PC-3 (cell line): Measurements from ENCODE around the gene ADGRE1. TPM values are rescaled to one million over a fixed set of nuclear protein-coding genes. Genes with fewer than 3 reads are reported as not detected.

Source experiments
- ATAC-seq: fragments of 200-7000 bp; cut with Tn5 transposase; 2 replicates; pipeline ENCODE4 v1.9.1; 2020; ENCODE audit warnings: mild to moderate bottlenecking, moderate library complexity
- BruUV-seq: library from RNA; stranded (reverse); fragments of 400-500 nt; replicated peaks from 2 replicates; lab custom pipeline; 2021; lab: Mats Ljungman, UMichigan
- CTCF ChIA-PET: fragments of 300-600 bp; sonication (Branson Sonifier 250); formaldehyde crosslinking; loops from one replicate; lab custom pipeline; 2022; ENCODE audit warnings: antibody characterized with exemption; lab: Charles Lee
- POLR2A ChIA-PET: fragments of 300-600 bp; sonication (Branson Sonifier 250); formaldehyde crosslinking; loops from one replicate; lab custom pipeline; 2022; ENCODE audit warnings: antibody characterized with exemption; ENCODE audit not compliant: unreplicated experiment; lab: Charles Lee
- DNase-seq: peaks from one replicate; pipeline ENCODE4 v3.0.0-alpha.2; 2015
- H2AFZ ChIP-seq: fragments of 300-600 bp; sonication (generic); 2 replicates; pipeline ENCODE4 v1.6.0; 2016; ENCODE audit warnings: antibody characterized with exemption, low read length
- H3F3A ChIP-seq: fragments of 300-600 bp; sonication (generic); one replicate; pipeline ENCODE4 v1.6.0; 2017; ENCODE audit warnings: antibody characterized with exemption, low read length, control low read depth, mild to moderate bottlenecking; ENCODE audit not compliant: unreplicated experiment
- H3K27ac ChIP-seq: fragments of 300-600 bp; sonication (generic); 2 replicates; pipeline ENCODE4 v1.5.1; 2016; ENCODE audit warnings: mild to moderate bottlenecking, low read length
- H3K27me3 ChIP-seq: fragments of 300-600 bp; sonication (generic); 2 replicates; pipeline ENCODE4 v1.6.1; 2016; ENCODE audit warnings: low read length, mixed read lengths
- H3K36me3 ChIP-seq: fragments of 300-600 bp; sonication (generic); 2 replicates; pipeline ENCODE4 v1.6.1; 2016; ENCODE audit warnings: low read depth, mixed run types, low read length, mixed read lengths
- H3K4me1 ChIP-seq: fragments of 300-600 bp; sonication (generic); 2 replicates; pipeline ENCODE4 v1.5.1; 2016; ENCODE audit warnings: low read length; ENCODE audit not compliant: insufficient read depth
- H3K4me2 ChIP-seq: fragments of 300-600 bp; sonication (generic); 2 replicates; pipeline ENCODE4 v1.6.0; 2016; ENCODE audit warnings: low read length
- H3K4me3 ChIP-seq: fragments of 300-600 bp; sonication (generic); 2 replicates; pipeline ENCODE4 v1.5.1; 2016; ENCODE audit warnings: mild to moderate bottlenecking, low read length, mixed read lengths
- H3K79me2 ChIP-seq: fragments of 300-600 bp; sonication (generic); 2 replicates; pipeline ENCODE4 v1.6.1; 2017; ENCODE audit warnings: low read length, mixed read lengths
- H3K9ac ChIP-seq: fragments of 300-600 bp; sonication (generic); 2 replicates; pipeline ENCODE4 v1.6.0; 2016; ENCODE audit warnings: mild to moderate bottlenecking, low read length
- H3K9me2 ChIP-seq: fragments of 300-600 bp; sonication (generic); replicated peaks from 2 replicates; pipeline ENCODE4 v1.6.1; 2016; ENCODE audit warnings: mixed run types, low read length, mixed read lengths
- H3K9me3 ChIP-seq: fragments of 300-600 bp; sonication (generic); 2 replicates; pipeline ENCODE4 v1.6.1; 2016; ENCODE audit warnings: low read length, mixed read lengths
- H4K20me1 ChIP-seq: fragments of 300-600 bp; sonication (generic); 2 replicates; pipeline ENCODE4 v1.6.1; 2016; ENCODE audit warnings: low read length, mixed read lengths
- CTCF ChIP-seq: fragments of 300-600 bp; sonication (generic); conservative IDR thresholded peaks from 2 replicates; pipeline ENCODE4 v1.5.1; 2017; ENCODE audit warnings: antibody characterized with exemption, low read depth, mild to moderate bottlenecking, low read length
- EZH2 ChIP-seq: fragments of 300-600 bp; sonication (generic); IDR thresholded peaks from one replicate; pipeline ENCODE4 v1.6.1; 2017; ENCODE audit warnings: antibody characterized with exemption, mild to moderate bottlenecking, low read length; ENCODE audit not compliant: unreplicated experiment
- EZH2phosphoT487 ChIP-seq: fragments of 300-600 bp; sonication (generic); IDR thresholded peaks from 2 replicates; pipeline ENCODE4 v1.6.1; 2018; ENCODE audit warnings: mild to moderate bottlenecking, antibody characterized with exemption, low read length, borderline replicate concordance
- intact Hi-C: fragments of 100-400 bp; cut with micrococcal nuclease; formaldehyde crosslinking; loops from 2 replicates; pipeline ENCODE4 v1.9.0; 2023
- total RNA-seq: library from RNA; depleted of rRNA; stranded (reverse); fragments of >200 nt; gene quantifications from 2 replicates; pipeline ENCODE4 v1.2.3, GENCODE V29; 2014

The ADGRE1 gene
- total RNA-seq, 1 experiment from 2014 or later = not detected

GRCh38 chr19:6862673-6863078 is 24.7 kb upstream of the ADGRE1 start:
- no peak for TF ChIP-seq EZH2
- peak; percentile 98 for TF ChIP-seq CTCF
- no peak for TF ChIP-seq EZH2phosphoT487
- POLR2A ChIA-PET = interaction anchor here (0.6 kb wide), 1 partner anchor 148 kb away, joined by 4 read pairs; no protein-coding TSS in a partner anchor
- DNase-seq (peak; percentile 96), ATAC-seq (peak; percentile 85)
- Histone ChIP-seq H3K27me3 (peaks cover 8% of the 10 kb centered on the region), H2AFZ (peak overlapping the region; percentile 69; the same call in 1 of the 2 replicates), H3K27ac (no peak overlapping the region), H3F3A (no peaks in the 10 kb centered on the region), H3K4me3 (peak overlapping the region; percentile 35; the same call in 1 of the 2 replicates), H3K9me2 (no peaks in the 10 kb centered on the region), H3K9me3 (no peaks in the 10 kb centered on the region), H3K79me2 (no peaks in the 10 kb centered on the region), H4K20me1 (no peaks in the 10 kb centered on the region), H3K9ac (no peak overlapping the region), H3K4me1 (peaks cover 6% of the 10 kb centered on the region; the same call in 1 of the 2 replicates), H3K4me2 (peak overlapping the region; percentile 70), H3K36me3 (no peaks in the 10 kb centered on the region)
- BruUV-seq = no TSS peak
- CTCF ChIA-PET = interaction anchor here (0.8 to 0.9 kb wide), 2 partner anchors 119 to 125 kb away, joined by 3 to 9 read pairs; partner anchors contain the start of gene GPR108
- intact Hi-C loops = loop anchor here (1.0 kb wide), 4 partner anchors 95 to 346 kb away; partner anchors contain the start of gene SH2D3A

- ATAC-seq (no peak), DNase-seq (no peak)
- Histone ChIP-seq H3K4me3 (no peak overlapping the region), H3K9ac (no peak overlapping the region), H3K9me2 (no peaks in the 10 kb centered on the region), H3K79me2 (no peaks in the 10 kb centered on the region), H2AFZ (no peak overlapping the region), H3K4me2 (no peak overlapping the region), H3K36me3 (no peaks in the 10 kb centered on the region), H3K4me1 (peaks cover 6% of the 10 kb centered on the region; the same call in 1 of the 2 replicates), H3K27me3 (peaks cover 8% of the 10 kb centered on the region), H3K9me3 (no peaks in the 10 kb centered on the region), H3F3A (no peaks in the 10 kb centered on the region), H3K27ac (no peak overlapping the region), H4K20me1 (no peaks in the 10 kb centered on the region)
- ChIA-PET POLR2A (interaction anchor here (0.6 kb wide), 1 partner anchor 325 kb away, joined by 3 read pairs; no protein-coding TSS in a partner anchor), CTCF (interaction anchor here (1.1 to 2.2 kb wide), 2 partner anchors 126 to 231 kb away, joined by 4 to 40 read pairs; partner anchors contain the start of gene GPR108)
- no peak for TF ChIP-seq EZH2phosphoT487
- no peak for TF ChIP-seq CTCF
- no peak for TF ChIP-seq EZH2
- no TSS peak for BruUV-seq
- intact Hi-C loops = no loop called here
These were observed 22.9 kb upstream of the ADGRE1 start for GRCh38 chr19:6864325-6864940.

- H4K20me1 ChIP-seq = no peaks in the 10 kb centered on the region
- H3K9me2 ChIP-seq = no peaks in the 10 kb centered on the region
- H3F3A ChIP-seq = no peaks in the 10 kb centered on the region
- no peaks in the 10 kb centered on the region for H3K79me2 ChIP-seq
- intact Hi-C loops = no loop called here
- peaks cover 8% of the 10 kb centered on the region for H3K27me3 ChIP-seq
- BruUV-seq = no TSS peak
- no peak for DNase-seq
- no peak for ATAC-seq
- no peak overlapping the region for H3K27ac ChIP-seq
- H3K4me1 ChIP-seq = peaks cover 6% of the 10 kb centered on the region; the same call in 1 of the 2 replicates
- TF ChIP-seq EZH2phosphoT487 = no peak
- no peak for TF ChIP-seq CTCF
- TF ChIP-seq EZH2 = no peak
- H3K9ac ChIP-seq = no peak overlapping the region
- H3K9me3 ChIP-seq = no peaks in the 10 kb centered on the region
- no peak overlapping the region for H3K4me3 ChIP-seq
- CTCF ChIA-PET = no interaction called here
- H2AFZ ChIP-seq = peak overlapping the region; percentile 63; the same call in 1 of the 2 replicates
- no peaks in the 10 kb centered on the region for H3K36me3 ChIP-seq
- POLR2A ChIA-PET = no interaction called here
- H3K4me2 ChIP-seq = no peak overlapping the region
These were observed 21.5 kb upstream of the ADGRE1 start for GRCh38 chr19:6865849-6866248.
